ENCODE data around the gene FAM3D. TPM values are rescaled to one million over a fixed set of nuclear protein-coding genes. Genes with fewer than 3 reads are reported as not detected.

FAM3D gene
- total RNA-seq, 6 experiments from 2014 or later, result not detected

- Mint-ChIP-seq H3K36me3 (ENCODE audit: low read depth) (0 out of 2 replicates have a peak, but pooled peaks cover 6% of the 10 kb centered on the region), H3K4me3 (peak overlapping the region; percentile 94), H3K27me3 (ENCODE audit: insufficient read depth) (peaks cover 31% of the 10 kb centered on the region), H3K4me1 (ENCODE audit: low read depth) (peaks cover 22% of the 10 kb centered on the region), H3K27ac (peak overlapping the region; percentile 24; the same call in 1 of the 2 replicates), H3K9me3 (peaks cover 5% of the 10 kb centered on the region; the same call in 1 of the 2 replicates)
- peak; percentile 79 for TF ChIP-seq CTCF (IDR thresholded peaks at IDR 0.05)
- peak; percentile 55 for DNase-seq
These were observed 81.4 kb downstream of the FAM3D start for GRCh38 chr3:58585005-58585786.

- TF ChIP-seq CTCF (IDR thresholded peaks at IDR 0.05), result no peak
- H3K4me3 Mint-ChIP-seq, result peak overlapping the region; percentile 94
- H3K27me3 Mint-ChIP-seq (ENCODE audit: insufficient read depth), result peaks cover 28% of the 10 kb centered on the region
- H3K4me1 Mint-ChIP-seq (ENCODE audit: low read depth), result peaks cover 22% of the 10 kb centered on the region
- no peak for DNase-seq
- peaks cover 5% of the 10 kb centered on the region; the same call in 1 of the 2 replicates for H3K9me3 Mint-ChIP-seq
- peak overlapping the region; percentile 24; the same call in 1 of the 2 replicates for H3K27ac Mint-ChIP-seq
- 0 out of 2 replicates have a peak, but pooled peaks cover 6% of the 10 kb centered on the region for H3K36me3 Mint-ChIP-seq (ENCODE audit: low read depth)
These were observed 81.9 kb downstream of the FAM3D start for GRCh38 chr3:58584690-58585004.

Other genes starting within 250 kb of the FAM3D start
- 10 to 100 TPM; 85.6 to 95.7 (median 92.3) TPM for gene PDHB, start 232.9 kb downstream of the FAM3D start, total RNA-seq (2021; fragmentation: NEBNext Ultra II Directional; extraction: Animal tissue kit (Norgen Biotek cat#: 25700))
- 1 to 10 TPM; 6.4 to 9.6 (median 7.4) TPM for gene KCTD6, start 174.7 kb downstream of the FAM3D start, total RNA-seq (2021; fragmentation: NEBNext Ultra II Directional; extraction: Animal tissue kit (Norgen Biotek cat#: 25700))
- 10 to 100 TPM in 5 of 6 experiments, 1 to 10 TPM in 1; 9.7 to 15.4 (median 11.8) TPM for gene ACOX2, start 129.6 kb downstream of the FAM3D start, total RNA-seq (2021; fragmentation: NEBNext Ultra II Directional; extraction: Animal tissue kit (Norgen Biotek cat#: 25700))
- gene FAM107A, start 89.4 kb downstream of the FAM3D start, total RNA-seq (2021; fragmentation: NEBNext Ultra II Directional; extraction: Animal tissue kit (Norgen Biotek cat#: 25700)), result under 1 TPM in 4 of 6 experiments, not detected in 2; 0.11 to 0.22 (median 0.12) TPM

Data from HFFc6 (cell line).